ENCODE measurements around the gene ARR3. TPM values are rescaled to one million over a fixed set of nuclear protein-coding genes. Genes with fewer than 3 reads are reported as not detected.
"Not testable (repeated sequence)": the region's sequence is repeated elsewhere in the genome, so short reads cannot be mapped to it uniquely, and the experiment has no call there.

ARR3 gene
- total RNA-seq (not detected), polyA plus RNA-seq (ENCODE audit: insufficient read depth in 1 of 8, insufficient read length in 8 of 8, low replicate concordance in 1 of 8) (under 1 TPM in 6 of 8 donors, not detected in 2; 0.16 to 0.61 (median 0.46) TPM)
- long read RNA-seq, donor 1, partial matches to known transcripts: 5 of 18 reads
- long read RNA-seq, donor 1, other reads (novel, unspliced or antisense): 13 of 18 reads
- long read RNA-seq, donor 2: 0 reads
- long read RNA-seq, donor 3: 0 reads
- long read RNA-seq, donor 4: 0 reads
- long read RNA-seq, donor 5: 0 reads
- long read RNA-seq, donor 6: 0 reads
- long read RNA-seq, donor 7: 0 reads
- long read RNA-seq, donor 8, partial matches to known transcripts: 6 of 30 reads
- long read RNA-seq, donor 8, other reads (novel, unspliced or antisense): 24 of 30 reads
- long read RNA-seq, donor 9: 0 reads
- long read RNA-seq, donor 10: 0 reads
- long read RNA-seq, donor 11: 0 reads

DNA sequence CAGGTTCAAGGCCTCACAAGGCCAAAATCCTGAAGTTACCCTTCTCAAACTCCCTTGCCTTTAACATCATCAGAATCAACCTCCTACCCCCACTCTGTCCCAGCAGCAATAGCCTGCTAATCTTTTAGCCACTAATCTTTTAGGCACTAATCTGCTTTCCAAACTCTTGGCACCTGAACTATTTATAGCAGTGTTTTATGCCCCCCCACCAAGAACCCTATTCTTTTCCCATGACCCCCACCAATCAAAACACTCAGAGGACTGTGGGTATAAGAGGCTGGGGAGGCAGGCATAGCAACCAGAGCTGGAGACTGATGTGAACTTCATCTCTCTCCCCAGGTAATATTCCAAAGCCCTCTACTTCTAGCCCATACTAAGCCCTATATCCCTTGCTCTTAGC lies at the start of gene ARR3:
Gene ARR3 (plus strand): TSS at position 301 of the 400 bp plus-strand sequence. CDS start 1,052 bp downstream, outside the sequence.
- Histone ChIP-seq H3K4me3 (ENCODE audit: low read length) (no peak within 1 kb of the TSS), H3K4me1 (ENCODE audit: control insufficient read depth, insufficient read depth, low read length) (no peaks in the 10 kb centered on the region), H3K27me3 (ENCODE audit: control insufficient read depth, insufficient read depth, low read length) (peaks cover 5% of the 10 kb centered on the region), H3K36me3 (ENCODE audit: control insufficient read depth, insufficient read depth, low read length) (no peaks in the 10 kb centered on the region), H3K9me3 (replicated peaks; ENCODE audit: control insufficient read depth, low read depth, low read length) (no peaks in the 10 kb centered on the region), H3K27ac (ENCODE audit: low read length) (no peak within 1 kb of the TSS)
- DNase-seq: no peak

GRCh38 chrX:70219938-70220764 lies 48.0 kb upstream of the ARR3 start:
- no peaks in the 10 kb centered on the region for H3K4me1 ChIP-seq (ENCODE audit: control insufficient read depth, insufficient read depth, low read length)
- peak; percentile 2 for DNase-seq
- peaks cover 11% of the 10 kb centered on the region for H3K27me3 ChIP-seq (ENCODE audit: control insufficient read depth, insufficient read depth, low read length)
- no peaks in the 10 kb centered on the region for H3K36me3 ChIP-seq (ENCODE audit: control insufficient read depth, insufficient read depth, low read length)
- no peak overlapping the region for H3K4me3 ChIP-seq (ENCODE audit: low read length)
- no peaks in the 10 kb centered on the region for H3K9me3 ChIP-seq (replicated peaks; ENCODE audit: control insufficient read depth, low read depth, low read length)
- no peak overlapping the region for H3K27ac ChIP-seq (ENCODE audit: low read length)
- 33% methylated on average over 1 of the region's 5 CpGs for WGBS (ENCODE audit: insufficient coverage)

GRCh38 chrX:70226048-70226447 lies 42.1 kb upstream of the ARR3 start:
- DNase-seq: no peak
- no peak overlapping the region for H3K4me3 ChIP-seq (ENCODE audit: low read length)

GRCh38 chrX:70226687-70227086 lies 41.4 kb upstream of the ARR3 start:
- Histone ChIP-seq H3K36me3 (ENCODE audit: control insufficient read depth, insufficient read depth, low read length) (no peaks in the 10 kb centered on the region), H3K4me1 (ENCODE audit: control insufficient read depth, insufficient read depth, low read length) (no peaks in the 10 kb centered on the region), H3K4me3 (ENCODE audit: low read length) (no peak overlapping the region), H3K27ac (ENCODE audit: low read length) (no peak overlapping the region), H3K9me3 (replicated peaks; ENCODE audit: control insufficient read depth, low read depth, low read length) (no peaks in the 10 kb centered on the region), H3K27me3 (ENCODE audit: control insufficient read depth, insufficient read depth, low read length) (peaks cover 8% of the 10 kb centered on the region)
- no CpG with 5 or more reads among the region's 2 CpGs for WGBS (ENCODE audit: insufficient coverage)
- no peak for DNase-seq

More at GRCh38 chrX:70226048-70226447, 42.1 kb upstream of the ARR3 start:
- H3K4me1 ChIP-seq (ENCODE audit: control insufficient read depth, insufficient read depth, low read length): no peaks in the 10 kb centered on the region
- H3K36me3 ChIP-seq (ENCODE audit: control insufficient read depth, insufficient read depth, low read length): no peaks in the 10 kb centered on the region
- peaks cover 8% of the 10 kb centered on the region for H3K27me3 ChIP-seq (ENCODE audit: control insufficient read depth, insufficient read depth, low read length)
- no peak overlapping the region for H3K27ac ChIP-seq (ENCODE audit: low read length)
- no peaks in the 10 kb centered on the region for H3K9me3 ChIP-seq (replicated peaks; ENCODE audit: control insufficient read depth, low read depth, low read length)

- Histone ChIP-seq H3K9me3 (replicated peaks; ENCODE audit: control insufficient read depth, low read depth, low read length) (no peaks in the 10 kb centered on the region), H3K4me3 (ENCODE audit: low read length) (no peak overlapping the region), H3K27ac (ENCODE audit: low read length) (no peak overlapping the region), H3K36me3 (ENCODE audit: control insufficient read depth, insufficient read depth, low read length) (no peaks in the 10 kb centered on the region), H3K27me3 (ENCODE audit: control insufficient read depth, insufficient read depth, low read length) (peaks cover 3% of the 10 kb centered on the region), H3K4me1 (ENCODE audit: control insufficient read depth, insufficient read depth, low read length) (no peaks in the 10 kb centered on the region)
- DNase-seq: no peak
- 40% methylated on average over 1 of the region's 4 CpGs for WGBS (ENCODE audit: insufficient coverage)
These were observed 36.5 kb upstream of the ARR3 start for GRCh38 chrX:70231666-70232065.

GRCh38 chrX:70234355-70234754 lies 33.8 kb upstream of the ARR3 start, which contains the start of gene AWAT1:
Gene AWAT1 (plus strand): TSS chrX:70234655. CDS start chrX:70234696, 41 bp downstream.
- H3K4me1 ChIP-seq (ENCODE audit: control insufficient read depth, insufficient read depth, low read length): no peaks in the 10 kb centered on the region
- H3K27me3 ChIP-seq (ENCODE audit: control insufficient read depth, insufficient read depth, low read length): peaks cover 12% of the 10 kb centered on the region
- DNase-seq: no peak
- H3K36me3 ChIP-seq (ENCODE audit: control insufficient read depth, insufficient read depth, low read length): no peaks in the 10 kb centered on the region
- 57% methylated on average over 1 of the region's 3 CpGs for WGBS (ENCODE audit: insufficient coverage)
- no peak within 1 kb of the TSS for H3K4me3 ChIP-seq (ENCODE audit: low read length)
- H3K9me3 ChIP-seq (replicated peaks; ENCODE audit: control insufficient read depth, low read depth, low read length): no peaks in the 10 kb centered on the region
- H3K27ac ChIP-seq (ENCODE audit: low read length): no peak within 1 kb of the TSS

DNA sequence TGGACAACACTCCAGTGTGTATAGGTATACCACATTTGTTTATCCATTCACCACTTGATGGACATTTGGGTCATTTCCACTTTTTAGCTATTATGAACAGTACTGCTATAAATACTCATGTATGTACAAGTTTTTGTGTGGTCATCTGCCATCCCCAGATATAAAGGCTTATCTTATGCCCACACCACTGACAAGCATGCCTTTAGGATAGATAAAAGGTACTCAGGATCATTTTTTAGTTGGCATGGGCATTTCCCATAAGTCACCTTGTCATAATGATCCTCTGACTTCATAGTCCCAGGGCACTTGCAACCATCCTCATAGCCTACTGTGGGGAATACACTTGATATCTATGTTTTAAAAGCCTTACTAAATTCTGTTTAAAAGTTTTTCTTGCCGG lies 27.4 kb upstream of the ARR3 start:
- H3K4me1 ChIP-seq (ENCODE audit: control insufficient read depth, insufficient read depth, low read length): no peaks in the 10 kb centered on the region
- no peak for DNase-seq
- H3K27me3 ChIP-seq (ENCODE audit: control insufficient read depth, insufficient read depth, low read length): peaks cover 19% of the 10 kb centered on the region
- no peaks in the 10 kb centered on the region for H3K9me3 ChIP-seq (replicated peaks; ENCODE audit: control insufficient read depth, low read depth, low read length)
- H3K27ac ChIP-seq (ENCODE audit: low read length): no peak overlapping the region
- no peak overlapping the region for H3K4me3 ChIP-seq (ENCODE audit: low read length)
- no peaks in the 10 kb centered on the region for H3K36me3 ChIP-seq (ENCODE audit: control insufficient read depth, insufficient read depth, low read length)
- WGBS (ENCODE audit: insufficient coverage): no CpG with 5 or more reads among the region's 1 CpG

- H3K4me3 ChIP-seq (ENCODE audit: low read length): no peak overlapping the region
- WGBS (ENCODE audit: insufficient coverage): 80% methylated on average over 2 of the region's 2 CpGs
- H3K27ac ChIP-seq (ENCODE audit: low read length): no peak overlapping the region
- H3K9me3 ChIP-seq (replicated peaks; ENCODE audit: control insufficient read depth, low read depth, low read length): no peaks in the 10 kb centered on the region
- DNase-seq: no peak
- peaks cover 19% of the 10 kb centered on the region for H3K27me3 ChIP-seq (ENCODE audit: control insufficient read depth, insufficient read depth, low read length)
- no peaks in the 10 kb centered on the region for H3K36me3 ChIP-seq (ENCODE audit: control insufficient read depth, insufficient read depth, low read length)
- no peaks in the 10 kb centered on the region for H3K4me1 ChIP-seq (ENCODE audit: control insufficient read depth, insufficient read depth, low read length)
These were observed 26.6 kb upstream of the ARR3 start for GRCh38 chrX:70241501-70241900.

- not testable (repeated sequence) for DNase-seq; H3K27ac ChIP-seq (ENCODE audit: low read length); H3K36me3 ChIP-seq (ENCODE audit: control insufficient read depth, insufficient read depth, low read length); H3K4me1 ChIP-seq (ENCODE audit: control insufficient read depth, insufficient read depth, low read length); H3K9me3 ChIP-seq (replicated peaks; ENCODE audit: control insufficient read depth, low read depth, low read length); H3K4me3 ChIP-seq (ENCODE audit: low read length)
- peaks cover 14% of the 10 kb centered on the region for H3K27me3 ChIP-seq (ENCODE audit: control insufficient read depth, insufficient read depth, low read length)
- 62% methylated on average over 3 of the region's 5 CpGs for WGBS (ENCODE audit: insufficient coverage)
These were observed 24.5 kb upstream of the ARR3 start for GRCh38 chrX:70243601-70244000.

DNA sequence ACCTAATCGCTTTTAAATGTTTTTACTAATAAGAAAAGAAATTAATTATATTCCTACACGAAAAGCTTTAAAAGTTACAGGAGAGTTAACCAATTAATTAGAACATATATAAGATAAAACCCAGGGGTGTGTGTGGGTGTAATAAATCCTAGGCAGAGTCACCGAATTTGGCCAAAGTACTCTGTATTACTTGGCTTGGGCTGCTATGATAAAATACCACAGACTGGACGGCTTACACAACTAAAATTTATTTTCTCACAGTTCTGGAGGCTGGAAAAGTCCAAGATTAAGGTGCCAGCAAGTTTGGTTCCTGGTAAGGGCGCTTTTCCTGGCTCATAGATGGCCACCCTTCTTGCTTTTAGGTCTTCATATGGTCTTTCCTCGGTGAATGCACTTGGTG lies 23.3 kb upstream of the ARR3 start:
- 40% methylated on average over 1 of the region's 6 CpGs for WGBS (ENCODE audit: insufficient coverage)
- no peaks in the 10 kb centered on the region for H3K4me1 ChIP-seq (ENCODE audit: control insufficient read depth, insufficient read depth, low read length)
- H3K4me3 ChIP-seq (ENCODE audit: low read length): no peak overlapping the region
- peaks cover 8% of the 10 kb centered on the region for H3K27me3 ChIP-seq (ENCODE audit: control insufficient read depth, insufficient read depth, low read length)
- no peak overlapping the region for H3K27ac ChIP-seq (ENCODE audit: low read length)
- H3K9me3 ChIP-seq (replicated peaks; ENCODE audit: control insufficient read depth, low read depth, low read length): no peaks in the 10 kb centered on the region
- no peaks in the 10 kb centered on the region for H3K36me3 ChIP-seq (ENCODE audit: control insufficient read depth, insufficient read depth, low read length)
- DNase-seq: no peak
